ENCODE measurements around the gene CORO2B.

The CORO2B gene

DNA sequence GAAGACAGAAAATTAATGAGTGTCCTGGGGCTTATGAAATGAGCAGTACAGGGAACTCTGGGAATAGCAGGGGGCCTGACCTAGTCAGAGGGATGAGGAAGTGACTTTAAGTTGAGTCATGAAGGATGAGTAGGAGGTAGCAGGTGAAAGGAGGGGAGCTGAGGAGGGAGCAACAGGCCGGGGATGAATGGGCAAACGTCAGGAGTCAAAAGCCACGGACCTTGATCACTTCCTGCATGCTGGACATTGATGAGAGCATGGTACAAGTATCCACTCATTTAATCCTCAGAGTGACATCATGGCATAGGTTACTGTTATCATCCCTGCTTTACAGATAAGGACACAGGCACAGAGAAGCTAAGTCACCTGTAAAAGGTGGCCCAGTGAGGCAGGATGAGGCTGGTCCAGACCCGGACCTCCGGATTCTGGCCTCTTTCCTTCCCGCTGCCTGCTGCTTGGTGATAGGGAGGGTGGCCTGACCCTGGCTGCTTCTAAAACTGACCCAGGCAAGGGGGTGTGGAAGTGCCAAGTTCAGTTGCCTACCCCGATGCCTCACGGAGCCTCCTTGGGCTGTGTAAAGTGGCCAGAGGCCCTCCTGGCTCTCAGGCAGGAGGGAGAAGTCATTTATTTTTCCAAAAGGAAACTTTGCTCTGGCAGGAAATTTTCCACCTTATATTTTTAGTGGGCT is 7.6 kb downstream of the CORO2B start:
- Histone ChIP-seq H3F3A (ENCODE audit: insufficient read depth, low read length) (no peaks in the 10 kb centered on the region), H2AFZ (ENCODE audit: low read length) (no peak overlapping the region), H4K20me1 (ENCODE audit: insufficient read depth, low read length) (no peaks in the 10 kb centered on the region), H3K36me3 (replicated peaks; ENCODE audit: insufficient read depth, low read length) (no peaks in the 10 kb centered on the region), H3K9me3 (replicated peaks; ENCODE audit: insufficient read depth, low read length) (no peaks in the 10 kb centered on the region), H3K9me2 (replicated peaks; ENCODE audit: insufficient read depth, low read length) (no peaks in the 10 kb centered on the region), H3K27ac (ENCODE audit: low read length) (no peak overlapping the region), H3K27me3 (replicated peaks; ENCODE audit: insufficient read depth, low read length) (no peaks in the 10 kb centered on the region), H3K4me3 (ENCODE audit: low read length) (no peak overlapping the region), H3K9ac (ENCODE audit: low read length) (no peak overlapping the region), H3K4me2 (ENCODE audit: low read depth, low read length) (no peak overlapping the region), H3K79me2 (ENCODE audit: low read length) (no peaks in the 10 kb centered on the region), H3K4me1 (ENCODE audit: low read length) (no peaks in the 10 kb centered on the region)
- TF ChIP-seq, protein P1, sequence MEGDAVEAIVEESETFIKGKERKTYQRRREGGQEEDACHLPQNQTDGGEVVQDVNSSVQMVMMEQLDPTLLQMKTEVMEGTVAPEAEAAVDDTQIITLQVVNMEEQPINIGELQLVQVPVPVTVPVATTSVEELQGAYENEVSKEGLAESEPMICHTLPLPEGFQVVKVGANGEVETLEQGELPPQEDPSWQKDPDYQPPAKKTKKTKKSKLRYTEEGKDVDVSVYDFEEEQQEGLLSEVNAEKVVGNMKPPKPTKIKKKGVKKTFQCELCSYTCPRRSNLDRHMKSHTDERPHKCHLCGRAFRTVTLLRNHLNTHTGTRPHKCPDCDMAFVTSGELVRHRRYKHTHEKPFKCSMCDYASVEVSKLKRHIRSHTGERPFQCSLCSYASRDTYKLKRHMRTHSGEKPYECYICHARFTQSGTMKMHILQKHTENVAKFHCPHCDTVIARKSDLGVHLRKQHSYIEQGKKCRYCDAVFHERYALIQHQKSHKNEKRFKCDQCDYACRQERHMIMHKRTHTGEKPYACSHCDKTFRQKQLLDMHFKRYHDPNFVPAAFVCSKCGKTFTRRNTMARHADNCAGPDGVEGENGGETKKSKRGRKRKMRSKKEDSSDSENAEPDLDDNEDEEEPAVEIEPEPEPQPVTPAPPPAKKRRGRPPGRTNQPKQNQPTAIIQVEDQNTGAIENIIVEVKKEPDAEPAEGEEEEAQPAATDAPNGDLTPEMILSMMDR (IDR thresholded peaks at IDR 0.05; ENCODE audit: low read length) = no peak
- no peak for TF ChIP-seq EZH2phosphoT487 (IDR thresholded peaks at IDR 0.05; ENCODE audit: low read length)
- TF ChIP-seq EZH2 (optimal IDR thresholded peaks at IDR 0.05; ENCODE audit: low read depth, low read length) = no peak
- DNase-seq = no peak

DNA sequence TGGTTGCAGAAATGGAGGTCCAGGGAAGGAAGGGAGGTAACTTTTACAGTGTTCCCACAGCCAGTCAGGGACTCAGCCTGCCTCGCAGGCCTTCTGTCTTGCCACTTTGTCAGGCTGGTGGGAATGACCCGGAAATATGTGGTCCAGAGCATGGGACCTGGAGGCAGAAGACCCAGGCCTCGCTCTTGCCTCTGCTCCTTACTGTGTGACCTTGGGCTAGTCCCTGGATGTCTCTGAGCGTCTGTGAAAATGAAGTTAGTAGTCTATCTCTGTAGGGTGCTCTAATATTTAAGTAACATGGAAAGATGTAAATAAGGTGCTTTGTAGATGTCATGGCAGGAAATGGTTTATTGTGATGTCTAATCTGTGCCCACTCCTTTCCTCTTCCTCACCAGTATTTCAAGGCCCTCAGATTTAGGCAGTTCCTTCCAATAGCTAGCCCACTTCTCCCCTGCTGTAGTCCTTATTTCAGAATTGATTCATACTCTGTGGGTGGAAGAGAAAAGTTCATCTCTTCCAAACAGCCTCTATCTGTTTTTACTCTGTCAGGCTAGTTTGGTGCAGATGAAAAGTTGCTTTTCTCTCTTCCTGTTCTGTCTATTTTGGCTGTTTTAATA is 9.1 kb downstream of the CORO2B start:
- H4K20me1 ChIP-seq (ENCODE audit: insufficient read depth, low read length) = no peaks in the 10 kb centered on the region
- no peaks in the 10 kb centered on the region for H3K27me3 ChIP-seq (replicated peaks; ENCODE audit: insufficient read depth, low read length)
- H3K4me1 ChIP-seq (ENCODE audit: low read length) = no peaks in the 10 kb centered on the region
- no peak overlapping the region for H2AFZ ChIP-seq (ENCODE audit: low read length)
- H3K9ac ChIP-seq (ENCODE audit: low read length) = no peak overlapping the region
- no peaks in the 10 kb centered on the region for H3K36me3 ChIP-seq (replicated peaks; ENCODE audit: insufficient read depth, low read length)
- H3K9me3 ChIP-seq (replicated peaks; ENCODE audit: insufficient read depth, low read length) = no peaks in the 10 kb centered on the region
- no peaks in the 10 kb centered on the region for H3K9me2 ChIP-seq (replicated peaks; ENCODE audit: insufficient read depth, low read length)
- no peak for DNase-seq
- no peak overlapping the region for H3K27ac ChIP-seq (ENCODE audit: low read length)
- TF ChIP-seq EZH2 (optimal IDR thresholded peaks at IDR 0.05; ENCODE audit: low read depth, low read length) (no peak), EZH2phosphoT487 (IDR thresholded peaks at IDR 0.05; ENCODE audit: low read length) (no peak)
- TF ChIP-seq, protein P1 (IDR thresholded peaks at IDR 0.05; ENCODE audit: low read length) = no peak
- H3K4me2 ChIP-seq (ENCODE audit: low read depth, low read length) = no peak overlapping the region
- no peaks in the 10 kb centered on the region for H3K79me2 ChIP-seq (ENCODE audit: low read length)
- H3K4me3 ChIP-seq (ENCODE audit: low read length) = no peak overlapping the region
- H3F3A ChIP-seq (ENCODE audit: insufficient read depth, low read length) = no peaks in the 10 kb centered on the region

DNA sequence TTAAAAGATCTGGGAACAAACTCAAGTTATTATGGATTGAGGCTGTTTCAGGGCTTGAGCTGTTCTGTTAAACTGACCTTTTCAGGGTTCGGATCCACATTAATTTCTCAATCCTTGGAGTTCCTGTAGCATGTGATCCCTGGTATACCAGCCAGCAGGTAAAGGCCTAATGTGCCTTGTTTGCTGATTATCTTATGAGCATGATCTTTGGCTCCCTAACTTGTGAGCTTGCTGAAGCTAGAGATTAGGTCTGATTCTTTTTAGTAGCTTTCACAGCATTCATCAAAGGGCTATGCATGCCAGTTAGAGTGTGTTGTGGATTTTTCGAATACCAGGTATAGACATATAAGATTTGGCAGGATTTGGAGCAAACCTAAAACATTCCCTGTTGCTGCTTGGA is 10.3 kb downstream of the CORO2B start:
- Histone ChIP-seq H3K4me2 (ENCODE audit: low read depth, low read length) (no peak overlapping the region), H4K20me1 (ENCODE audit: insufficient read depth, low read length) (no peaks in the 10 kb centered on the region), H3K79me2 (ENCODE audit: low read length) (no peaks in the 10 kb centered on the region), H2AFZ (ENCODE audit: low read length) (no peak overlapping the region), H3K9ac (ENCODE audit: low read length) (no peak overlapping the region), H3K27ac (ENCODE audit: low read length) (no peak overlapping the region), H3F3A (ENCODE audit: insufficient read depth, low read length) (no peaks in the 10 kb centered on the region), H3K27me3 (replicated peaks; ENCODE audit: insufficient read depth, low read length) (no peaks in the 10 kb centered on the region), H3K4me3 (ENCODE audit: low read length) (no peak overlapping the region), H3K9me2 (replicated peaks; ENCODE audit: insufficient read depth, low read length) (no peaks in the 10 kb centered on the region), H3K4me1 (ENCODE audit: low read length) (no peaks in the 10 kb centered on the region), H3K9me3 (replicated peaks; ENCODE audit: insufficient read depth, low read length) (no peaks in the 10 kb centered on the region), H3K36me3 (replicated peaks; ENCODE audit: insufficient read depth, low read length) (no peaks in the 10 kb centered on the region)
- no peak for TF ChIP-seq EZH2phosphoT487 (IDR thresholded peaks at IDR 0.05; ENCODE audit: low read length)
- TF ChIP-seq EZH2 (optimal IDR thresholded peaks at IDR 0.05; ENCODE audit: low read depth, low read length) = no peak
- TF ChIP-seq, protein P1 (IDR thresholded peaks at IDR 0.05; ENCODE audit: low read length) = no peak
- no peak for DNase-seq
